Natural killer cell (primary cell): Measurements from ENCODE around the gene CD93. TPM values are rescaled to one million over a fixed set of nuclear protein-coding genes. Genes with fewer than 3 reads are reported as not detected.

Experiments used
- ATAC-seq, 3 donors: fragments of 150-1000 bp in 2 of 3; fragments of 200-7000 bp in 1 of 3; cut with Tn5 transposase; 1 replicate in 1 of 3; 2 replicates in 2 of 3; pipeline ENCODE4 v1.10.0; 2021; ENCODE audit warnings: mild to moderate bottlenecking in 2 of 3, moderate library complexity in 2 of 3
- DNase-seq, 2 donors: peaks; one replicate each; pipeline versions ENCODE4 v3.0.0 to v3.0.0-alpha.2; 2013 to 2021; ENCODE audit warnings: mixed read lengths in 1 of 2
- H3K27ac ChIP-seq: one replicate; pipeline ENCODE4 v1.5.1; 2013; ENCODE audit warnings: mild to moderate bottlenecking, low read length
- H3K27me3 ChIP-seq: one replicate; pipeline ENCODE4 v1.6.1; 2013; ENCODE audit warnings: low read length; ENCODE audit not compliant: control insufficient read depth, insufficient read depth
- H3K36me3 ChIP-seq: one replicate; pipeline ENCODE4 v1.6.1; 2013; ENCODE audit warnings: low read length; ENCODE audit not compliant: control insufficient read depth, insufficient read depth
- H3K4me1 ChIP-seq: one replicate; pipeline ENCODE4 v1.6.1; 2013; ENCODE audit warnings: low read length; ENCODE audit not compliant: control insufficient read depth, insufficient read depth
- H3K4me3 ChIP-seq: one replicate; pipeline ENCODE4 v1.5.1; 2013; ENCODE audit warnings: low read length
- H3K9me3 ChIP-seq: one replicate; pipeline ENCODE4 v1.6.1; 2013; ENCODE audit warnings: low read length; ENCODE audit not compliant: control insufficient read depth, insufficient read depth
- H3K27ac Mint-ChIP-seq, 2 donors: one replicate each; pipeline ENCODE4 v1.8.0; 2022; ENCODE audit warnings: mild to moderate bottlenecking in 2 of 2, mixed read lengths in 2 of 2, moderate library complexity in 1 of 2
- H3K27me3 Mint-ChIP-seq, 2 donors: one replicate each; pipeline ENCODE4 v1.8.0; 2022; ENCODE audit warnings: low read depth in 2 of 2, mixed read lengths in 2 of 2
- H3K36me3 Mint-ChIP-seq: one replicate; pipeline ENCODE4 v1.8.0; 2022; ENCODE audit warnings: mixed read lengths
- H3K4me1 Mint-ChIP-seq, 2 donors: one replicate each; pipeline ENCODE4 v1.8.0; 2022; ENCODE audit warnings: mixed read lengths in 2 of 2
- H3K4me3 Mint-ChIP-seq: one replicate; pipeline ENCODE4 v1.8.0; 2022; ENCODE audit warnings: mild to moderate bottlenecking, moderate library complexity, mixed read lengths
- H3K9me3 Mint-ChIP-seq, 2 donors: one replicate each; pipeline ENCODE4 v1.8.0; 2022; ENCODE audit warnings: mixed read lengths in 2 of 2
- CTCF ChIP-seq: fragments of 200-600 bp; IDR thresholded peaks from one replicate; pipeline ENCODE4 v1.8.0; 2022; ENCODE audit warnings: antibody characterized with exemption
- WGBS: methylation state at CpG from one replicate; pipeline ENCODE4 v1.1.7; 2013; ENCODE audit warnings: missing lambda C conversion rate; ENCODE audit not compliant: insufficient coverage; 5-methylcytosine and 5-hydroxymethylcytosine counted together
- intact Hi-C: fragments of 100-400 bp; cut with micrococcal nuclease; formaldehyde crosslinking; loops from one replicate; pipeline ENCODE4 v1.14.2; 2022
- total RNA-seq, 4 donors: library from RNA; stranded (reverse); fragments of 120-200 nt in 1 of 4; gene quantifications; one replicate each; pipeline versions ENCODE4 v1.2.3 to v1.2.4, GENCODE V29; 2013 to 2022

CD93 gene
- total RNA-seq, 3 donors from 2014 or later (not counting 1 experiment from before 2014, with no cell fraction given), result 8.0 to 17.9 (median 17.2) TPM

- Histone ChIP-seq H3K27me3 (no peaks in the 10 kb centered on the region), H3K9me3 (no peaks in the 10 kb centered on the region), H3K36me3 (no peaks in the 10 kb centered on the region), H3K27ac (no peak overlapping the region), H3K4me1 (peaks cover 21% of the 10 kb centered on the region), H3K4me3 (no peak overlapping the region)
- Mint-ChIP-seq H3K27me3 (no peaks in the 10 kb centered on the region), H3K36me3 (no peaks in the 10 kb centered on the region), H3K4me3 (no peak overlapping the region), H3K27ac (no peak overlapping the region), H3K9me3 (no peaks in the 10 kb centered on the region), H3K4me1 (no peaks in the 10 kb centered on the region)
- WGBS, result 67% methylated on average over 8 of the region's 8 CpGs
- no peak for TF ChIP-seq CTCF
- DNase-seq, result no peak
- intact Hi-C loops, result no loop called here
- no peak for ATAC-seq
Observed at GRCh38 chr20:23118144-23118543, 32.0 kb upstream of the CD93 start.

GRCh38 chr20:23117738-23118137, 31.6 kb upstream of the CD93 start:
- Mint-ChIP-seq H3K27ac (no peak overlapping the region), H3K4me1 (no peaks in the 10 kb centered on the region), H3K4me3 (no peak overlapping the region), H3K27me3 (no peaks in the 10 kb centered on the region), H3K36me3 (no peaks in the 10 kb centered on the region), H3K9me3 (no peaks in the 10 kb centered on the region)
- ATAC-seq, result no peak
- H3K27ac ChIP-seq, result no peak overlapping the region
- intact Hi-C loops, result no loop called here
- no peaks in the 10 kb centered on the region for H3K36me3 ChIP-seq
- no peak for DNase-seq
- H3K4me3 ChIP-seq, result no peak overlapping the region
- H3K27me3 ChIP-seq, result no peaks in the 10 kb centered on the region
- no peak for TF ChIP-seq CTCF
- 95% methylated on average over 8 of the region's 8 CpGs for WGBS
- no peaks in the 10 kb centered on the region for H3K9me3 ChIP-seq
- H3K4me1 ChIP-seq, result peaks cover 21% of the 10 kb centered on the region

GRCh38 chr20:23116311-23117089, 30.4 kb upstream of the CD93 start:
- TF ChIP-seq CTCF, result no peak
- Mint-ChIP-seq H3K9me3 (no peaks in the 10 kb centered on the region), H3K27me3 (no peaks in the 10 kb centered on the region), H3K4me1 (no peaks in the 10 kb centered on the region), H3K27ac (no peak overlapping the region), H3K4me3 (no peak overlapping the region), H3K36me3 (no peaks in the 10 kb centered on the region)
- intact Hi-C loops, result no loop called here
- 75% methylated on average over 10 of the region's 10 CpGs for WGBS
- ATAC-seq (no peak), DNase-seq (no peak)
- Histone ChIP-seq H3K27me3 (no peaks in the 10 kb centered on the region), H3K36me3 (no peaks in the 10 kb centered on the region), H3K27ac (no peak overlapping the region), H3K4me1 (peaks cover 21% of the 10 kb centered on the region), H3K4me3 (no peak overlapping the region), H3K9me3 (no peaks in the 10 kb centered on the region)

GRCh38 chr20:23115822-23116221, 29.7 kb upstream of the CD93 start:
- Mint-ChIP-seq H3K27ac (no peak overlapping the region), H3K36me3 (no peaks in the 10 kb centered on the region), H3K4me1 (no peaks in the 10 kb centered on the region), H3K4me3 (no peak overlapping the region), H3K27me3 (no peaks in the 10 kb centered on the region), H3K9me3 (no peaks in the 10 kb centered on the region)
- WGBS, result 88% methylated on average over 3 of the region's 3 CpGs
- TF ChIP-seq CTCF, result no peak
- Histone ChIP-seq H3K36me3 (no peaks in the 10 kb centered on the region), H3K27ac (no peak overlapping the region), H3K4me1 (peaks cover 21% of the 10 kb centered on the region), H3K27me3 (no peaks in the 10 kb centered on the region), H3K9me3 (no peaks in the 10 kb centered on the region), H3K4me3 (no peak overlapping the region)
- DNase-seq, result no peak
- intact Hi-C loops, result no loop called here
- no peak for ATAC-seq
